ENCODE data around the gene WASHC3. TPM values are rescaled to one million over a fixed set of nuclear protein-coding genes. Genes with fewer than 3 reads are reported as not detected.
A peak's percentile ranks its signal among the peaks of the same experiment; 100 is the strongest.

WASHC3 gene
- total and polyA plus RNA-seq, 3 experiments from 2014 or later = 40.0 to 101 (median 42.0) TPM

- peaks cover 10% of the 10 kb centered on the region for H3K4me1 ChIP-seq (ENCODE audit: insufficient read depth, low read length)
- H3K4me1 Mint-ChIP-seq = peaks cover 4 to 15% (median 15%) of the 10 kb centered on the region in 3 donors
- H3K4me3 Mint-ChIP-seq = no peak overlapping the region
- POLR2A ChIA-PET = no interaction called here
- no peaks in the 10 kb centered on the region for H3K27me3 ChIP-seq (ENCODE audit: insufficient read depth, low read length, poor library complexity, severe bottlenecking)
- no peaks in the 10 kb centered on the region for H3K27me3 Mint-ChIP-seq
- H3K9me3 ChIP-seq (ENCODE audit: low read length) = no peaks in the 10 kb centered on the region
- H3K27ac Mint-ChIP-seq = peak overlapping the region in 4 of 8 donors; percentile 0 to 88 (median 36)
- H3K27ac ChIP-seq (ENCODE audit: low read depth, low read length) = no peak overlapping the region
- peaks cover 13% of the 10 kb centered on the region for H3K36me3 ChIP-seq (ENCODE audit: insufficient read depth, low read length)
- no peak overlapping the region for H3K4me3 ChIP-seq (ENCODE audit: low read length)
- CTCF ChIA-PET = no interaction called here
- no peaks in the 10 kb centered on the region for H3K9me3 Mint-ChIP-seq
- H3K36me3 Mint-ChIP-seq = peaks cover 0 to 54% (median 9%) of the 10 kb centered on the region in 3 donors
- peak in 1 of 5 donors; percentile 46 for DNase-seq
Observed at GRCh38 chr12:102043928-102044327, 17.9 kb downstream of the WASHC3 start.

GRCh38 chr12:102033991-102034745, 27.6 kb downstream of the WASHC3 start:
- H3K4me1 Mint-ChIP-seq = peaks cover 0 to 4% (median 0%) of the 10 kb centered on the region in 3 donors
- CTCF ChIA-PET = no interaction called here

GRCh38 chr12:102031852-102032251, 29.9 kb downstream of the WASHC3 start:
- CTCF ChIA-PET = no interaction called here
- Mint-ChIP-seq H3K36me3 (peaks cover 15 to 77% (median 41%) of the 10 kb centered on the region in 3 donors), H3K27me3 (no peaks in the 10 kb centered on the region), H3K4me1 (peaks cover 0 to 4% (median 0%) of the 10 kb centered on the region in 3 donors), H3K9me3 (no peaks in the 10 kb centered on the region), H3K4me3 (no peak overlapping the region), H3K27ac (peak overlapping the region in 2 of 8 donors; percentile 3 to 56)
- no peaks in the 10 kb centered on the region for H3K9me3 ChIP-seq (ENCODE audit: low read length)
- H3K27ac ChIP-seq (ENCODE audit: low read depth, low read length) = no peak overlapping the region
- peaks cover 7% of the 10 kb centered on the region for H3K36me3 ChIP-seq (ENCODE audit: insufficient read depth, low read length)
- no peaks in the 10 kb centered on the region for H3K27me3 ChIP-seq (ENCODE audit: insufficient read depth, low read length, poor library complexity, severe bottlenecking)
- H3K4me3 ChIP-seq (ENCODE audit: low read length) = no peak overlapping the region
- POLR2A ChIA-PET = no interaction called here
- DNase-seq = no peak
- no peaks in the 10 kb centered on the region for H3K4me1 ChIP-seq (ENCODE audit: insufficient read depth, low read length)

More at GRCh38 chr12:102033991-102034745, 27.6 kb downstream of the WASHC3 start:
- Histone ChIP-seq H3K36me3 (ENCODE audit: insufficient read depth, low read length) (peaks cover 13% of the 10 kb centered on the region), H3K27me3 (ENCODE audit: insufficient read depth, low read length, poor library complexity, severe bottlenecking) (no peaks in the 10 kb centered on the region), H3K4me3 (ENCODE audit: low read length) (no peak overlapping the region), H3K27ac (ENCODE audit: low read depth, low read length) (no peak overlapping the region), H3K4me1 (ENCODE audit: insufficient read depth, low read length) (no peaks in the 10 kb centered on the region), H3K9me3 (ENCODE audit: low read length) (no peaks in the 10 kb centered on the region)
- Mint-ChIP-seq H3K4me3 (no peak overlapping the region), H3K27ac (no peak overlapping the region), H3K36me3 (peaks cover 15 to 83% (median 44%) of the 10 kb centered on the region in 3 donors), H3K27me3 (no peaks in the 10 kb centered on the region), H3K9me3 (no peaks in the 10 kb centered on the region)
- POLR2A ChIA-PET = interaction anchor here (0.7 kb wide), 1 partner anchor 27 kb away, joined by 7 read pairs; no protein-coding TSS in a partner anchor
- DNase-seq = no peak

GRCh38 chr12:102029141-102029540, 32.6 kb downstream of the WASHC3 start:
- Mint-ChIP-seq H3K9me3 (no peaks in the 10 kb centered on the region), H3K36me3 (peaks cover 13 to 73% (median 30%) of the 10 kb centered on the region in 3 donors), H3K4me1 (peaks cover 0 to 10% (median 1%) of the 10 kb centered on the region in 3 donors), H3K27ac (no peak overlapping the region), H3K27me3 (no peaks in the 10 kb centered on the region), H3K4me3 (no peak overlapping the region)
- Histone ChIP-seq H3K27ac (ENCODE audit: low read depth, low read length) (no peak overlapping the region), H3K36me3 (ENCODE audit: insufficient read depth, low read length) (peaks cover 3% of the 10 kb centered on the region), H3K4me1 (ENCODE audit: insufficient read depth, low read length) (no peaks in the 10 kb centered on the region), H3K27me3 (ENCODE audit: insufficient read depth, low read length, poor library complexity, severe bottlenecking) (no peaks in the 10 kb centered on the region), H3K9me3 (ENCODE audit: low read length) (no peaks in the 10 kb centered on the region), H3K4me3 (ENCODE audit: low read length) (no peak overlapping the region)
- ChIA-PET POLR2A (no interaction called here), CTCF (no interaction called here)
- no peak for DNase-seq

- CTCF ChIA-PET = no interaction called here
- peaks cover 11% of the 10 kb centered on the region for H3K36me3 ChIP-seq (ENCODE audit: insufficient read depth, low read length)
- DNase-seq = no peak
Observed at GRCh38 chr12:102026728-102027127, 35.1 kb downstream of the WASHC3 start.

GRCh38 chr12:102024765-102025164, 37.0 kb downstream of the WASHC3 start:
- Mint-ChIP-seq H3K4me3 (no peak overlapping the region), H3K4me1 (peaks cover 0 to 6% (median 1%) of the 10 kb centered on the region in 3 donors), H3K9me3 (no peaks in the 10 kb centered on the region), H3K36me3 (peaks cover 11 to 73% (median 24%) of the 10 kb centered on the region in 3 donors), H3K27ac (no peak overlapping the region), H3K27me3 (no peaks in the 10 kb centered on the region)
- Histone ChIP-seq H3K27ac (ENCODE audit: low read depth, low read length) (no peak overlapping the region), H3K4me1 (ENCODE audit: insufficient read depth, low read length) (no peaks in the 10 kb centered on the region), H3K9me3 (ENCODE audit: low read length) (no peaks in the 10 kb centered on the region), H3K4me3 (ENCODE audit: low read length) (no peak overlapping the region), H3K27me3 (ENCODE audit: insufficient read depth, low read length, poor library complexity, severe bottlenecking) (no peaks in the 10 kb centered on the region), H3K36me3 (ENCODE audit: insufficient read depth, low read length) (peaks cover 15% of the 10 kb centered on the region)
- ChIA-PET CTCF (no interaction called here), POLR2A (no interaction called here)
- no peak for DNase-seq

More at GRCh38 chr12:102026728-102027127, 35.1 kb downstream of the WASHC3 start:
- H3K4me1 Mint-ChIP-seq = peaks cover 0 to 6% (median 1%) of the 10 kb centered on the region in 3 donors
- H3K4me3 ChIP-seq (ENCODE audit: low read length) = no peak overlapping the region
- H3K36me3 Mint-ChIP-seq = peaks cover 10 to 69% (median 25%) of the 10 kb centered on the region in 3 donors
- POLR2A ChIA-PET = no interaction called here
- H3K27ac Mint-ChIP-seq = peak overlapping the region in 2 of 8 donors; percentile 69 to 90
- no peaks in the 10 kb centered on the region for H3K9me3 Mint-ChIP-seq
- no peaks in the 10 kb centered on the region for H3K27me3 Mint-ChIP-seq
- H3K27ac ChIP-seq (ENCODE audit: low read depth, low read length) = no peak overlapping the region
- H3K27me3 ChIP-seq (ENCODE audit: insufficient read depth, low read length, poor library complexity, severe bottlenecking) = no peaks in the 10 kb centered on the region
- H3K9me3 ChIP-seq (ENCODE audit: low read length) = no peaks in the 10 kb centered on the region
- H3K4me1 ChIP-seq (ENCODE audit: insufficient read depth, low read length) = no peaks in the 10 kb centered on the region
- no peak overlapping the region for H3K4me3 Mint-ChIP-seq

GRCh38 chr12:102023343-102023930, 38.4 kb downstream of the WASHC3 start:
- DNase-seq = no peak
- Mint-ChIP-seq H3K27me3 (no peaks in the 10 kb centered on the region), H3K36me3 (peaks cover 11 to 72% (median 22%) of the 10 kb centered on the region in 3 donors), H3K27ac (peak overlapping the region in 3 of 8 donors; percentile 22 to 57 (median 25)), H3K9me3 (no peaks in the 10 kb centered on the region), H3K4me1 (peaks cover 0 to 6% (median 1%) of the 10 kb centered on the region in 3 donors), H3K4me3 (no peak overlapping the region)
- Histone ChIP-seq H3K4me1 (ENCODE audit: insufficient read depth, low read length) (no peaks in the 10 kb centered on the region), H3K4me3 (ENCODE audit: low read length) (no peak overlapping the region), H3K9me3 (ENCODE audit: low read length) (no peaks in the 10 kb centered on the region), H3K36me3 (ENCODE audit: insufficient read depth, low read length) (peaks cover 15% of the 10 kb centered on the region), H3K27ac (ENCODE audit: low read depth, low read length) (no peak overlapping the region), H3K27me3 (ENCODE audit: insufficient read depth, low read length, poor library complexity, severe bottlenecking) (no peaks in the 10 kb centered on the region)
- ChIA-PET POLR2A (no interaction called here), CTCF (no interaction called here)

GRCh38 chr12:102022286-102022685, 39.5 kb downstream of the WASHC3 start:
- H3K36me3 ChIP-seq (ENCODE audit: insufficient read depth, low read length) = peaks cover 18% of the 10 kb centered on the region

More at GRCh38 chr12:102022286-102022685, 39.5 kb downstream of the WASHC3 start:
- Mint-ChIP-seq H3K27ac (no peak overlapping the region), H3K27me3 (no peaks in the 10 kb centered on the region), H3K4me1 (peaks cover 0 to 6% (median 1%) of the 10 kb centered on the region in 3 donors), H3K36me3 (peaks cover 19 to 79% (median 26%) of the 10 kb centered on the region in 3 donors), H3K4me3 (no peak overlapping the region), H3K9me3 (no peaks in the 10 kb centered on the region)
- Histone ChIP-seq H3K27me3 (ENCODE audit: insufficient read depth, low read length, poor library complexity, severe bottlenecking) (no peaks in the 10 kb centered on the region), H3K4me1 (ENCODE audit: insufficient read depth, low read length) (no peaks in the 10 kb centered on the region), H3K27ac (ENCODE audit: low read depth, low read length) (no peak overlapping the region), H3K9me3 (ENCODE audit: low read length) (no peaks in the 10 kb centered on the region), H3K4me3 (ENCODE audit: low read length) (no peak overlapping the region)
- ChIA-PET POLR2A (no interaction called here), CTCF (no interaction called here)
- DNase-seq = no peak

All from CD8-positive, alpha-beta memory T cell (primary cell).